Type B pancreatic cell (in vitro differentiated cells): ENCODE results near the gene ATPAF1. TPM values are rescaled to one million over a fixed set of nuclear protein-coding genes. Genes with fewer than 3 reads are reported as not detected.

Source experiments
- DNase-seq: peaks from one replicate; pipeline ENCODE4 v3.0.0; 2021; ENCODE audit warnings: mixed read lengths; ENCODE audit not compliant: unreplicated experiment; ENCODE audit errors: extremely low spot score
- H3K27ac Mint-ChIP-seq: 2 replicates; pipeline ENCODE4 v1.8.0; 2021; ENCODE audit warnings: mild to moderate bottlenecking, mixed read lengths
- H3K27me3 Mint-ChIP-seq: 2 replicates; pipeline ENCODE4 v1.8.0; 2021; ENCODE audit warnings: mixed read lengths
- H3K36me3 Mint-ChIP-seq: 2 replicates; pipeline ENCODE4 v1.8.0; 2021; ENCODE audit warnings: mixed read lengths
- H3K4me1 Mint-ChIP-seq: one replicate; pipeline ENCODE4 v1.8.0; 2021; ENCODE audit warnings: mixed read lengths; ENCODE audit not compliant: unreplicated experiment
- H3K4me3 Mint-ChIP-seq: 2 replicates; pipeline ENCODE4 v1.8.0; 2021; ENCODE audit warnings: mild to moderate bottlenecking, mixed read lengths
- H3K9me3 Mint-ChIP-seq: 2 replicates; pipeline ENCODE4 v1.8.0; 2021; ENCODE audit warnings: mixed read lengths
- CTCF ChIP-seq: fragments of 200-600 bp; sonication (generic); conservative IDR thresholded peaks from 2 replicates; pipeline ENCODE4 v1.5.0; 2021; ENCODE audit warnings: antibody characterized with exemption, mild to moderate bottlenecking
- total RNA-seq: library from RNA; stranded (reverse); gene quantifications from 2 replicates; pipeline ENCODE4 v1.2.1, GENCODE V29; 2021; ENCODE audit warnings: low replicate concordance

The ATPAF1 gene
- total RNA-seq, 1 donor from 2014 or later: 55.7 TPM

- no peaks in the 10 kb centered on the region for H3K27me3 Mint-ChIP-seq
- H3K4me1 Mint-ChIP-seq: peaks cover 10% of the 10 kb centered on the region
- no peaks in the 10 kb centered on the region for H3K9me3 Mint-ChIP-seq
- H3K27ac Mint-ChIP-seq: no peak overlapping the region
- H3K36me3 Mint-ChIP-seq: peaks cover 52% of the 10 kb centered on the region
- TF ChIP-seq CTCF: no peak
- DNase-seq: no peak
- no peak overlapping the region for H3K4me3 Mint-ChIP-seq
Measured at GRCh38 chr1:46637444-46638083, 30.6 kb downstream of the ATPAF1 start.

GRCh38 chr1:46635205-46635604 is 33.0 kb downstream of the ATPAF1 start:
- H3K4me1 Mint-ChIP-seq: peaks cover 10% of the 10 kb centered on the region
- H3K9me3 Mint-ChIP-seq: no peaks in the 10 kb centered on the region
- peaks cover 51% of the 10 kb centered on the region for H3K36me3 Mint-ChIP-seq
- H3K27me3 Mint-ChIP-seq: no peaks in the 10 kb centered on the region
- TF ChIP-seq CTCF: no peak
- no peak for DNase-seq
- no peak overlapping the region for H3K4me3 Mint-ChIP-seq
- H3K27ac Mint-ChIP-seq: no peak overlapping the region

- TF ChIP-seq CTCF: no peak
- H3K36me3 Mint-ChIP-seq: peaks cover 34% of the 10 kb centered on the region
- H3K27ac Mint-ChIP-seq: no peak overlapping the region
- no peak overlapping the region for H3K4me3 Mint-ChIP-seq
- no peaks in the 10 kb centered on the region for H3K9me3 Mint-ChIP-seq
- DNase-seq: no peak
- no peaks in the 10 kb centered on the region for H3K27me3 Mint-ChIP-seq
- H3K4me1 Mint-ChIP-seq: no peaks in the 10 kb centered on the region
Measured at GRCh38 chr1:46630719-46631118, 37.4 kb downstream of the ATPAF1 start.

GRCh38 chr1:46623743-46624644 is 44.2 kb downstream of the ATPAF1 start:
- no peak for DNase-seq
- Mint-ChIP-seq H3K27me3 (no peaks in the 10 kb centered on the region), H3K9me3 (no peaks in the 10 kb centered on the region), H3K4me3 (no peak overlapping the region), H3K4me1 (peaks cover 16% of the 10 kb centered on the region), H3K36me3 (peaks cover 4% of the 10 kb centered on the region), H3K27ac (no peak overlapping the region)
- no peak for TF ChIP-seq CTCF

GRCh38 chr1:46622344-46622743 is 45.8 kb downstream of the ATPAF1 start:
- no peaks in the 10 kb centered on the region for H3K9me3 Mint-ChIP-seq
- no peaks in the 10 kb centered on the region for H3K36me3 Mint-ChIP-seq
- no peak overlapping the region for H3K27ac Mint-ChIP-seq
- TF ChIP-seq CTCF: peak; percentile 45
- H3K4me1 Mint-ChIP-seq: peaks cover 20% of the 10 kb centered on the region
- no peak overlapping the region for H3K4me3 Mint-ChIP-seq
- H3K27me3 Mint-ChIP-seq: peaks cover 7% of the 10 kb centered on the region
- no peak for DNase-seq
